Heart left ventricle (tissue), 13 donors: ENCODE data around the gene ANKRD30B.

ENCODE experiments used
- POLR2A ChIP-seq, 2 donors: fragments of 450-650 bp; IDR thresholded peaks; one replicate each; pipeline ENCODE4 v1.6.1; 2017; ENCODE audit warnings: antibody characterized with exemption in 2 of 2, mild to moderate bottlenecking in 2 of 2, moderate library complexity in 2 of 2
- TF ChIP-seq, protein P1 (sequence below), 12 donors: fragments of 200-600 bp; sonication (generic) in 4 of 12; IDR thresholded peaks; one replicate each; pipeline versions ENCODE4 v1.5.0 to v1.8.0; 2018 to 2022; ENCODE audit warnings: antibody characterized with exemption in 12 of 12, mild to moderate bottlenecking in 5 of 12
- donor health status: ischemic (EF 13 %, LVEDD 7.1; RV severe dilation, severe dysfunction).
- donor health status: DM: no; HTN: yes; CAD: no.
- donor health status: DM: no; HTN: no; CAD: no.
- donor health status: ischemic (EF 25% LVEDD 6.9; RV normal size, moderate dysfunction).
- donor health status: ischemic (EF 25% LVEDD 5.7; RV mildly dilated, moderate dysfunction).
- donor health status: ischemic (EF 35%, LVEDD 5.7; RV mildly dilated, moderate dysfunction).
- donor health status: nonischemic (EF 11% LVEDD 7.7; RV severe dilation, severe dysfunction).
- donor health status: DM: yes; HTN: yes; CAD: no.
- donor health status: PGD.
- donor health status: ischemic (EF 29% LVEDD 5.4; RV normal size, mild dysfunction).
- donor health status: nonischemic (EF 23%, LVEDD 6.1; RV moderate dilation, normal function).

DNA sequence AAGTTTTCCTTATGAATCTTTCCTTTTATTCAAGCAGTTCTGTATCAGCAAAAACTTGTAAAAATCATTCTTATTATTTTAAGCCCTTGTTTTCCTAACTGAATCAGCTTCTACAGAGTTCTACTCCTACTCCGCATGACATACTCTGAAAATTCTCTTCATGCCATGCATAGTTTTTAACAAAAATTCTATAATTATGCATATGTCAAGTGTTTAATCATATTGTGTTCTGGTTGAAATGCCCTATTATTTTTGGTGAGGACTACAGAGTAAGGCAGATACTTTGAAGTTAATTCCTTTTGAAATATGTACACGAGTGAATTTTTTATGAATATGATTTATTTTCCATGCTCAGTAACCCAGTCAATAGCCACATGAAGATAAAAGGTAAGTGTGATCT lies 28.8 kb downstream of the ANKRD30B start:
- TF ChIP-seq, protein P1, sequence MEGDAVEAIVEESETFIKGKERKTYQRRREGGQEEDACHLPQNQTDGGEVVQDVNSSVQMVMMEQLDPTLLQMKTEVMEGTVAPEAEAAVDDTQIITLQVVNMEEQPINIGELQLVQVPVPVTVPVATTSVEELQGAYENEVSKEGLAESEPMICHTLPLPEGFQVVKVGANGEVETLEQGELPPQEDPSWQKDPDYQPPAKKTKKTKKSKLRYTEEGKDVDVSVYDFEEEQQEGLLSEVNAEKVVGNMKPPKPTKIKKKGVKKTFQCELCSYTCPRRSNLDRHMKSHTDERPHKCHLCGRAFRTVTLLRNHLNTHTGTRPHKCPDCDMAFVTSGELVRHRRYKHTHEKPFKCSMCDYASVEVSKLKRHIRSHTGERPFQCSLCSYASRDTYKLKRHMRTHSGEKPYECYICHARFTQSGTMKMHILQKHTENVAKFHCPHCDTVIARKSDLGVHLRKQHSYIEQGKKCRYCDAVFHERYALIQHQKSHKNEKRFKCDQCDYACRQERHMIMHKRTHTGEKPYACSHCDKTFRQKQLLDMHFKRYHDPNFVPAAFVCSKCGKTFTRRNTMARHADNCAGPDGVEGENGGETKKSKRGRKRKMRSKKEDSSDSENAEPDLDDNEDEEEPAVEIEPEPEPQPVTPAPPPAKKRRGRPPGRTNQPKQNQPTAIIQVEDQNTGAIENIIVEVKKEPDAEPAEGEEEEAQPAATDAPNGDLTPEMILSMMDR (IDR thresholded peaks at IDR 0.05): no peak
- TF ChIP-seq POLR2A (IDR thresholded peaks at IDR 0.05): no peak
